HepG2 (cell line): ENCODE results near the gene PBOV1. TPM values are rescaled to one million over a fixed set of nuclear protein-coding genes. Genes with fewer than 3 reads are reported as not detected.

Source experiments
- ELF3 ChIP-seq: IDR thresholded peaks from 2 replicates; pipeline ENCODE4 v1.6.1; 2016; ENCODE audit warnings: missing genetic modification reagents, missing compliant biosample characterization
- FOXK2 ChIP-seq: fragments of 450-650 bp; IDR thresholded peaks from 2 replicates; pipeline ENCODE4 v1.6.1; 2016
- JDP2 ChIP-seq: sonication (generic); formaldehyde crosslinking; IDR thresholded peaks from 2 replicates; pipeline ENCODE4 v1.8.1; 2022; ENCODE audit warnings: missing genetic modification reagents, borderline replicate concordance
- SMARCC2 ChIP-seq: fragments of 450-650 bp; IDR thresholded peaks from 2 replicates; pipeline ENCODE4 v1.6.1; 2017; ENCODE audit warnings: antibody characterized with exemption, mild to moderate bottlenecking
- ZFP62 ChIP-seq: sonication (generic); formaldehyde crosslinking; IDR thresholded peaks from 2 replicates; pipeline ENCODE4 v1.4.0; 2020; ENCODE audit warnings: missing genetic modification reagents
- ZNF207 ChIP-seq: fragments of 450-650 bp; IDR thresholded peaks from 2 replicates; pipeline ENCODE4 v1.6.1; 2016; ENCODE audit warnings: antibody characterized with exemption, borderline replicate concordance
- ZNF367 ChIP-seq: sonication (generic); formaldehyde crosslinking; IDR thresholded peaks from 2 replicates; pipeline ENCODE4 v1.4.0; 2020; ENCODE audit warnings: missing genetic modification reagents, borderline replicate concordance
- ZNF660 ChIP-seq: sonication (generic); formaldehyde crosslinking; IDR thresholded peaks from 2 replicates; pipeline ENCODE4 v1.5.1; 2020; ENCODE audit warnings: mild to moderate bottlenecking, low read depth, missing genetic modification reagents, borderline replicate concordance
- ZNF670 ChIP-seq: sonication (generic); formaldehyde crosslinking; IDR thresholded peaks from 2 replicates; pipeline ENCODE4 v1.8.0; 2022; ENCODE audit warnings: mild to moderate bottlenecking, missing genetic modification reagents, borderline replicate concordance
- polyA plus RNA-seq, 8 experiments: library from polyadenylated mRNA; depleted of rRNA in 3 of 8; stranded (reverse) in 7 of 8; unstranded in 1 of 8; fragments of >200 nt; fragmentation: Illumina TruSeq in 4 of 8; extraction: Trizol in 4 of 8; gene quantifications; 2 replicates each; pipeline versions ENCODE4 v1.2.1 to v1.2.3, GENCODE V29; 2011 to 2016; ENCODE audit warnings: low read depth in 4 of 8, missing spikeins in 1 of 8, mixed read lengths in 1 of 8; ENCODE audit not compliant: insufficient read depth in 1 of 8
- total RNA-seq, 5 experiments: library from RNA; depleted of rRNA; stranded (reverse); fragments of >200 nt; fragmentation: Illumina TruSeq; extraction: Trizol; gene quantifications; 2 replicates each; pipeline ENCODE4 v1.2.3, GENCODE V29; 2016; ENCODE audit warnings: low read depth in 1 of 5
- TF ChIP-seq, protein P1 (sequence below): sonication (generic); formaldehyde crosslinking; IDR thresholded peaks from 2 replicates; pipeline ENCODE4 v1.5.0; 2020; ENCODE audit warnings: missing genetic modification reagents
- TF ChIP-seq, protein P2 (sequence below): IDR thresholded peaks from 2 replicates; pipeline ENCODE4 v1.6.1; 2016
- TF ChIP-seq, protein P3 (sequence below): sonication (generic); formaldehyde crosslinking; IDR thresholded peaks from 2 replicates; pipeline ENCODE4 v1.4.0; 2020; ENCODE audit warnings: mild to moderate bottlenecking, missing genetic modification reagents, borderline replicate concordance
- TF ChIP-seq, protein P4 (sequence below): sonication (generic); formaldehyde crosslinking; conservative IDR thresholded peaks from 2 replicates; pipeline ENCODE4 v1.4.0; 2020; ENCODE audit warnings: missing genetic modification reagents
- TF ChIP-seq, protein P5 (sequence below), 2 experiments: sonication (generic) in 1 of 2; formaldehyde crosslinking in 1 of 2; IDR thresholded peaks; 2 replicates each; pipeline versions ENCODE4 v1.6.1 to v1.9.0; 2014 to 2022; ENCODE audit warnings: antibody characterized with exemption in 1 of 2, borderline replicate concordance in 1 of 2, inconsistent platforms in 1 of 2, low read depth in 1 of 2, missing genetic modification reagents in 1 of 2
- TF ChIP-seq, protein P6 (sequence below): sonication (generic); formaldehyde crosslinking; IDR thresholded peaks from 2 replicates; pipeline ENCODE4 v1.5.1; 2020; ENCODE audit warnings: mild to moderate bottlenecking, missing genetic modification reagents, moderate library complexity

The PBOV1 gene
- total and polyA plus RNA-seq, 2 of the 13 experiments (the other 11 are each of a cell fraction or from before 2014, with no cell fraction given) = not detected

GRCh38 chr6:138222901-138223546 lies 4.7 kb upstream of the PBOV1 start (continued):
- TF ChIP-seq, protein P1, sequence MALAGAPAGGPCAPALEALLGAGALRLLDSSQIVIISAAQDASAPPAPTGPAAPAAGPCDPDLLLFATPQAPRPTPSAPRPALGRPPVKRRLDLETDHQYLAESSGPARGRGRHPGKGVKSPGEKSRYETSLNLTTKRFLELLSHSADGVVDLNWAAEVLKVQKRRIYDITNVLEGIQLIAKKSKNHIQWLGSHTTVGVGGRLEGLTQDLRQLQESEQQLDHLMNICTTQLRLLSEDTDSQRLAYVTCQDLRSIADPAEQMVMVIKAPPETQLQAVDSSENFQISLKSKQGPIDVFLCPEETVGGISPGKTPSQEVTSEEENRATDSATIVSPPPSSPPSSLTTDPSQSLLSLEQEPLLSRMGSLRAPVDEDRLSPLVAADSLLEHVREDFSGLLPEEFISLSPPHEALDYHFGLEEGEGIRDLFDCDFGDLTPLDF (CRISPR knock-in tag) = no peak
- TF ChIP-seq, protein P2, sequence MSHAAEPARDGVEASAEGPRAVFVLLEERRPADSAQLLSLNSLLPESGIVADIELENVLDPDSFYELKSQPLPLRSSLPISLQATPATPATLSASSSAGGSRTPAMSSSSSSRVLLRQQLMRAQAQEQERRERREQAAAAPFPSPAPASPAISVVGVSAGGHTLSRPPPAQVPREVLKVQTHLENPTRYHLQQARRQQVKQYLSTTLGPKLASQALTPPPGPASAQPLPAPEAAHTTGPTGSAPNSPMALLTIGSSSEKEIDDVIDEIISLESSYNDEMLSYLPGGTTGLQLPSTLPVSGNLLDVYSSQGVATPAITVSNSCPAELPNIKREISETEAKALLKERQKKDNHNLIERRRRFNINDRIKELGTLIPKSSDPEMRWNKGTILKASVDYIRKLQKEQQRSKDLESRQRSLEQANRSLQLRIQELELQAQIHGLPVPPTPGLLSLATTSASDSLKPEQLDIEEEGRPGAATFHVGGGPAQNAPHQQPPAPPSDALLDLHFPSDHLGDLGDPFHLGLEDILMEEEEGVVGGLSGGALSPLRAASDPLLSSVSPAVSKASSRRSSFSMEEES (CRISPR knock-in tag) = peak; percentile 79
- TF ChIP-seq ZNF207 (no peak), FOXK2 (peak; percentile 86), ZFP62 (CRISPR knock-in tag) (no peak), ZNF660 (no peak), JDP2 (CRISPR knock-in tag) (no peak), ZNF367 (CRISPR knock-in tag) (no peak), SMARCC2 (no peak), ZNF670 (CRISPR knock-in tag) (peak; percentile 40; the same call in 1 of the 2 replicates), ELF3 (CRISPR knock-in tag) (peak; percentile 96)
- TF ChIP-seq, protein P3, sequence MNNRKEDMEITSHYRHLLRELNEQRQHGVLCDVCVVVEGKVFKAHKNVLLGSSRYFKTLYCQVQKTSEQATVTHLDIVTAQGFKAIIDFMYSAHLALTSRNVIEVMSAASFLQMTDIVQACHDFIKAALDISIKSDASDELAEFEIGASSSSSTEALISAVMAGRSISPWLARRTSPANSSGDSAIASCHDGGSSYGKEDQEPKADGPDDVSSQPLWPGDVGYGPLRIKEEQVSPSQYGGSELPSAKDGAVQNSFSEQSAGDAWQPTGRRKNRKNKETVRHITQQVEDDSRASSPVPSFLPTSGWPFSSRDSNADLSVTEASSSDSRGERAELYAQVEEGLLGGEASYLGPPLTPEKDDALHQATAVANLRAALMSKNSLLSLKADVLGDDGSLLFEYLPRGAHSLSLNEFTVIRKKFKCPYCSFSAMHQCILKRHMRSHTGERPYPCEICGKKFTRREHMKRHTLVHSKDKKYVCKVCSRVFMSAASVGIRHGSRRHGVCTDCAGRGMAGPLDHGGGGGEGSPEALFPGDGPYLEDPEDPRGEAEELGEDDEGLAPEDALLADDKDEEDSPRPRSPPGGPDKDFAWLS = no peak
- TF ChIP-seq, protein P4, sequence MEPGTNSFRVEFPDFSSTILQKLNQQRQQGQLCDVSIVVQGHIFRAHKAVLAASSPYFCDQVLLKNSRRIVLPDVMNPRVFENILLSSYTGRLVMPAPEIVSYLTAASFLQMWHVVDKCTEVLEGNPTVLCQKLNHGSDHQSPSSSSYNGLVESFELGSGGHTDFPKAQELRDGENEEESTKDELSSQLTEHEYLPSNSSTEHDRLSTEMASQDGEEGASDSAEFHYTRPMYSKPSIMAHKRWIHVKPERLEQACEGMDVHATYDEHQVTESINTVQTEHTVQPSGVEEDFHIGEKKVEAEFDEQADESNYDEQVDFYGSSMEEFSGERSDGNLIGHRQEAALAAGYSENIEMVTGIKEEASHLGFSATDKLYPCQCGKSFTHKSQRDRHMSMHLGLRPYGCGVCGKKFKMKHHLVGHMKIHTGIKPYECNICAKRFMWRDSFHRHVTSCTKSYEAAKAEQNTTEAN (CRISPR knock-in tag) = peak; percentile 84
- TF ChIP-seq, protein P5, sequence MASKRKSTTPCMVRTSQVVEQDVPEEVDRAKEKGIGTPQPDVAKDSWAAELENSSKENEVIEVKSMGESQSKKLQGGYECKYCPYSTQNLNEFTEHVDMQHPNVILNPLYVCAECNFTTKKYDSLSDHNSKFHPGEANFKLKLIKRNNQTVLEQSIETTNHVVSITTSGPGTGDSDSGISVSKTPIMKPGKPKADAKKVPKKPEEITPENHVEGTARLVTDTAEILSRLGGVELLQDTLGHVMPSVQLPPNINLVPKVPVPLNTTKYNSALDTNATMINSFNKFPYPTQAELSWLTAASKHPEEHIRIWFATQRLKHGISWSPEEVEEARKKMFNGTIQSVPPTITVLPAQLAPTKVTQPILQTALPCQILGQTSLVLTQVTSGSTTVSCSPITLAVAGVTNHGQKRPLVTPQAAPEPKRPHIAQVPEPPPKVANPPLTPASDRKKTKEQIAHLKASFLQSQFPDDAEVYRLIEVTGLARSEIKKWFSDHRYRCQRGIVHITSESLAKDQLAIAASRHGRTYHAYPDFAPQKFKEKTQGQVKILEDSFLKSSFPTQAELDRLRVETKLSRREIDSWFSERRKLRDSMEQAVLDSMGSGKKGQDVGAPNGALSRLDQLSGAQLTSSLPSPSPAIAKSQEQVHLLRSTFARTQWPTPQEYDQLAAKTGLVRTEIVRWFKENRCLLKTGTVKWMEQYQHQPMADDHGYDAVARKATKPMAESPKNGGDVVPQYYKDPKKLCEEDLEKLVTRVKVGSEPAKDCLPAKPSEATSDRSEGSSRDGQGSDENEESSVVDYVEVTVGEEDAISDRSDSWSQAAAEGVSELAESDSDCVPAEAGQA (IDR thresholded peaks at IDR 0.05; ENCODE audit: low read depth) = peak; percentile 93
- TF ChIP-seq, protein P5 (CRISPR knock-in tag; IDR thresholded peaks at IDR 0.05; ENCODE audit: borderline replicate concordance) = no peak
- TF ChIP-seq, protein P6, sequence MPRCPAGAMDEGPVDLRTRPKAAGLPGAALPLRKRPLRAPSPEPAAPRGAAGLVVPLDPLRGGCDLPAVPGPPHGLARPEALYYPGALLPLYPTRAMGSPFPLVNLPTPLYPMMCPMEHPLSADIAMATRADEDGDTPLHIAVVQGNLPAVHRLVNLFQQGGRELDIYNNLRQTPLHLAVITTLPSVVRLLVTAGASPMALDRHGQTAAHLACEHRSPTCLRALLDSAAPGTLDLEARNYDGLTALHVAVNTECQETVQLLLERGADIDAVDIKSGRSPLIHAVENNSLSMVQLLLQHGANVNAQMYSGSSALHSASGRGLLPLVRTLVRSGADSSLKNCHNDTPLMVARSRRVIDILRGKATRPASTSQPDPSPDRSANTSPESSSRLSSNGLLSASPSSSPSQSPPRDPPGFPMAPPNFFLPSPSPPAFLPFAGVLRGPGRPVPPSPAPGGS = 0 out of 2 replicates have a peak, but pooled peaks have one; percentile 63
